ENCODE results near the gene SLC38A2.

Gene SLC38A2

GRCh38 chr12:46414591-46415268, 42.2 kb upstream of the SLC38A2 start:
- Histone ChIP-seq H3K4me3 (ENCODE audit: low read depth in 1 of 2, low read length in 2 of 2) (no peak overlapping the region), H3K4me1 (ENCODE audit: insufficient read depth, low read length) (no peaks in the 10 kb centered on the region), H2AFZ (ENCODE audit: low read depth, low read length) (no peak overlapping the region), H4K20me1 (ENCODE audit: insufficient read depth, low read length) (no peaks in the 10 kb centered on the region), H3K9ac (ENCODE audit: low read depth, low read length) (no peak overlapping the region), H3K79me2 (ENCODE audit: insufficient read depth, low read length) (no peaks in the 10 kb centered on the region), H3K36me3 (ENCODE audit: insufficient read depth, low read length) (no peaks in the 10 kb centered on the region), H3K27ac (ENCODE audit: low read length) (no peak overlapping the region), H3K27me3 (ENCODE audit: insufficient read depth, low read length, poor library complexity) (no peaks in the 10 kb centered on the region), H3K4me2 (ENCODE audit: insufficient read depth, low read length) (no peak overlapping the region), H3K9me3 (ENCODE audit: insufficient read depth, low read length, severe bottlenecking) (no peaks in the 10 kb centered on the region)
- no peak for DNase-seq
- TF ChIP-seq EZH2 (IDR thresholded peaks at IDR 0.05; ENCODE audit: borderline replicate concordance, low read depth, low read length, severe bottlenecking) (no peak), CTCF (IDR thresholded peaks at IDR 0.05; ENCODE audit: borderline replicate concordance, extremely low read depth, low read length, poor library complexity, severe bottlenecking) (no peak)
- ATAC-seq (ENCODE audit: insufficient read depth, low read depth): no peak

- Histone ChIP-seq H3K27ac (ENCODE audit: low read length) (no peak overlapping the region), H3K4me3 (ENCODE audit: low read depth in 1 of 2, low read length in 2 of 2) (no peak overlapping the region), H3K27me3 (ENCODE audit: insufficient read depth, low read length, poor library complexity) (no peaks in the 10 kb centered on the region), H3K9me3 (ENCODE audit: insufficient read depth, low read length, severe bottlenecking) (no peaks in the 10 kb centered on the region), H4K20me1 (ENCODE audit: insufficient read depth, low read length) (no peaks in the 10 kb centered on the region), H2AFZ (ENCODE audit: low read depth, low read length) (no peak overlapping the region), H3K36me3 (ENCODE audit: insufficient read depth, low read length) (no peaks in the 10 kb centered on the region), H3K9ac (ENCODE audit: low read depth, low read length) (no peak overlapping the region), H3K79me2 (ENCODE audit: insufficient read depth, low read length) (no peaks in the 10 kb centered on the region), H3K4me1 (ENCODE audit: insufficient read depth, low read length) (no peaks in the 10 kb centered on the region), H3K4me2 (ENCODE audit: insufficient read depth, low read length) (no peak overlapping the region)
- no peak for DNase-seq
- no peak for ATAC-seq (ENCODE audit: insufficient read depth, low read depth)
- TF ChIP-seq EZH2 (IDR thresholded peaks at IDR 0.05; ENCODE audit: borderline replicate concordance, low read depth, low read length, severe bottlenecking) (no peak), CTCF (IDR thresholded peaks at IDR 0.05; ENCODE audit: borderline replicate concordance, extremely low read depth, low read length, poor library complexity, severe bottlenecking) (no peak)
Observed at GRCh38 chr12:46413368-46413767, 40.8 kb upstream of the SLC38A2 start.

GRCh38 chr12:46412857-46413256, 40.3 kb upstream of the SLC38A2 start:
- no peaks in the 10 kb centered on the region for H3K36me3 ChIP-seq (ENCODE audit: insufficient read depth, low read length)
- no peaks in the 10 kb centered on the region for H4K20me1 ChIP-seq (ENCODE audit: insufficient read depth, low read length)
- no peak overlapping the region for H3K4me2 ChIP-seq (ENCODE audit: insufficient read depth, low read length)
- TF ChIP-seq CTCF (IDR thresholded peaks at IDR 0.05; ENCODE audit: borderline replicate concordance, extremely low read depth, low read length, poor library complexity, severe bottlenecking): no peak
- no peak for TF ChIP-seq EZH2 (IDR thresholded peaks at IDR 0.05; ENCODE audit: borderline replicate concordance, low read depth, low read length, severe bottlenecking)
- no peaks in the 10 kb centered on the region for H3K9me3 ChIP-seq (ENCODE audit: insufficient read depth, low read length, severe bottlenecking)
- DNase-seq: no peak
- H3K4me3 ChIP-seq (ENCODE audit: low read depth in 1 of 2, low read length in 2 of 2): no peak overlapping the region
- H3K4me1 ChIP-seq (ENCODE audit: insufficient read depth, low read length): no peaks in the 10 kb centered on the region
- H3K9ac ChIP-seq (ENCODE audit: low read depth, low read length): no peak overlapping the region
- H3K79me2 ChIP-seq (ENCODE audit: insufficient read depth, low read length): no peaks in the 10 kb centered on the region
- no peak for ATAC-seq (ENCODE audit: insufficient read depth, low read depth)
- no peaks in the 10 kb centered on the region for H3K27me3 ChIP-seq (ENCODE audit: insufficient read depth, low read length, poor library complexity)
- H3K27ac ChIP-seq (ENCODE audit: low read length): no peak overlapping the region
- no peak overlapping the region for H2AFZ ChIP-seq (ENCODE audit: low read depth, low read length)
